NCI-H1930 (cell line): ENCODE data around the gene SLC35E1.
"Not testable (repeated sequence)": the region's sequence is repeated elsewhere in the genome, so short reads cannot be mapped to it uniquely, and the experiment has no call there.

ENCODE experiments used
- DNase-seq, 2 experiments: peaks; one replicate each; lab custom pipeline; 2025; lab: John Stamatoyannopoulos, UW

The SLC35E1 gene

GRCh38 chr19:16581971-16582343 is 9.7 kb upstream of the SLC35E1 start:
- DNase-seq: no peak

GRCh38 chr19:16581145-16581970 is 9.1 kb upstream of the SLC35E1 start:
- no peak for DNase-seq

- no peak for DNase-seq
These were observed 7.2 kb upstream of the SLC35E1 start for GRCh38 chr19:16579381-16579780.

GRCh38 chr19:16577531-16577985 is 5.3 kb upstream of the SLC35E1 start:
- DNase-seq: no peak

GRCh38 chr19:16576690-16577530 is 4.7 kb upstream of the SLC35E1 start:
- no peak for DNase-seq

GRCh38 chr19:16575861-16576689 is 3.9 kb upstream of the SLC35E1 start:
- DNase-seq: no peak

GRCh38 chr19:16575282-16575681 is 3.1 kb upstream of the SLC35E1 start:
- DNase-seq: no peak

GRCh38 chr19:16573925-16574324 is 1.7 kb upstream of the SLC35E1 start:
- DNase-seq: no peak

- no peak for DNase-seq
These were observed 1.1 kb upstream of the SLC35E1 start for GRCh38 chr19:16573296-16573695.

GRCh38 chr19:16571822-16572331 is 338 bp downstream of the SLC35E1 start:
- DNase-seq: no peak

GRCh38 chr19:16571283-16571682 is 932 bp downstream of the SLC35E1 start:
- no peak for DNase-seq

GRCh38 chr19:16569609-16570320 is 2.5 kb downstream of the SLC35E1 start:
- no peak for DNase-seq

- DNase-seq: no peak
These were observed 5.5 kb downstream of the SLC35E1 start for GRCh38 chr19:16566702-16567101.

- DNase-seq: no peak
These were observed 6.1 kb downstream of the SLC35E1 start for GRCh38 chr19:16566161-16566560.

- no peak for DNase-seq
These were observed 7.4 kb downstream of the SLC35E1 start for GRCh38 chr19:16564842-16565241.

GRCh38 chr19:16562608-16563025 is 9.6 kb downstream of the SLC35E1 start:
- DNase-seq: no peak

GRCh38 chr19:16561382-16561781 is 10.8 kb downstream of the SLC35E1 start:
- no peak for DNase-seq

GRCh38 chr19:16559780-16560276 is 12.4 kb downstream of the SLC35E1 start:
- DNase-seq: no peak

GRCh38 chr19:16554776-16555175 is 17.4 kb downstream of the SLC35E1 start:
- no peak for DNase-seq

- not testable (repeated sequence) for DNase-seq
These were observed 20.3 kb downstream of the SLC35E1 start for GRCh38 chr19:16551902-16552301.

GRCh38 chr19:16548956-16549355 is 23.3 kb downstream of the SLC35E1 start:
- DNase-seq: no peak
